Endothelial cell of umbilical vein (primary cell): Measurements from ENCODE around the gene RPS6KA5. TPM values are rescaled to one million over a fixed set of nuclear protein-coding genes. Genes with fewer than 3 reads are reported as not detected.

Source experiments
- BruUV-seq: library from RNA; stranded (reverse); fragments of 400-500 nt; replicated peaks from 2 replicates; lab custom pipeline; 2021; lab: Mats Ljungman, UMichigan
- CTCF ChIA-PET: fragments of 300-600, 350-600 bp; sonication (Branson Sonifier 250); formaldehyde crosslinking; loops from one replicate; lab custom pipeline; 2021; ENCODE audit warnings: antibody characterized with exemption, inconsistent platforms; lab: Charles Lee
- POLR2A ChIA-PET: fragments of 300-600, 350-600 bp; sonication (Branson Sonifier 250); formaldehyde crosslinking; loops from one replicate; lab custom pipeline; 2021; ENCODE audit warnings: antibody characterized with exemption, inconsistent platforms; lab: Charles Lee
- DNase-seq: peaks from one replicate; pipeline ENCODE4 v3.0.0-alpha.2; 2011; ENCODE audit warnings: low read depth, low spot score
- FAIRE-seq: peaks from 2 replicates; lab custom pipeline; 2011; peaks lifted over from hg19 to GRCh38; lab: Jason Lieb, UNC
- H2AFZ ChIP-seq: 2 replicates; pipeline ENCODE4 v1.6.0; 2012; ENCODE audit warnings: low read depth, low read length, control low read depth, inconsistent platforms
- H3K27ac ChIP-seq: 2 replicates; pipeline ENCODE4 v1.5.1; 2011; ENCODE audit warnings: low read depth, mild to moderate bottlenecking, control low read depth, low read length, moderate library complexity; ENCODE audit not compliant: insufficient read depth
- H3K27me3 ChIP-seq, 2 experiments: 2 replicates each; pipeline versions ENCODE4 v1.6.0 to v1.6.1; 2011; ENCODE audit warnings: low read length in 2 of 2, mixed read lengths in 1 of 2; ENCODE audit not compliant: control insufficient read depth in 2 of 2, insufficient read depth in 2 of 2
- H3K36me3 ChIP-seq, 2 experiments: 2 replicates in 1 of 2; 3 replicates in 1 of 2; pipeline ENCODE4 v1.5.1; 2011; ENCODE audit warnings: low read length in 2 of 2, mild to moderate bottlenecking in 1 of 2, moderate library complexity in 1 of 2; ENCODE audit not compliant: control insufficient read depth in 2 of 2, insufficient read depth in 2 of 2; ENCODE audit errors: extremely low read depth in 1 of 2
- H3K4me1 ChIP-seq: 3 replicates; pipeline ENCODE4 v1.5.1; 2011; ENCODE audit warnings: mild to moderate bottlenecking, low read length; ENCODE audit not compliant: control insufficient read depth, insufficient read depth; ENCODE audit errors: extremely low read depth
- H3K4me2 ChIP-seq: 2 replicates; pipeline ENCODE4 v1.6.1; 2011; ENCODE audit warnings: low read length, control low read depth, mixed read lengths; ENCODE audit not compliant: insufficient read depth
- H3K4me3 ChIP-seq, 3 experiments: fragments of 200-600 bp in 1 of 3; sonication (generic), shearing (Covaris generic) in 1 of 3; replicated peaks in 1 of 3; 2 replicates each; pipeline ENCODE4 v1.5.1; 2011 to 2016; ENCODE audit warnings: control low read depth in 3 of 3, low read length in 3 of 3, mild to moderate bottlenecking in 2 of 3, inconsistent platforms in 1 of 3, low read depth in 1 of 3, moderate library complexity in 1 of 3; ENCODE audit not compliant: insufficient read depth in 1 of 3
- H3K79me2 ChIP-seq: 2 replicates; pipeline ENCODE4 v1.6.0; 2012; ENCODE audit warnings: low read length, inconsistent platforms; ENCODE audit not compliant: control insufficient read depth, insufficient read depth
- H3K9ac ChIP-seq: replicated peaks from 2 replicates; pipeline ENCODE3; 2011; ENCODE audit warnings: low read length, control low read depth; ENCODE audit not compliant: insufficient read depth; ENCODE audit errors: extremely low read depth
- H3K9me1 ChIP-seq: replicated peaks from 3 replicates; pipeline ENCODE4 v1.6.0; 2011; ENCODE audit warnings: mild to moderate bottlenecking, low read length; ENCODE audit not compliant: control insufficient read depth, insufficient read depth; ENCODE audit errors: extremely low read depth
- H3K9me3 ChIP-seq: replicated peaks from 2 replicates; pipeline ENCODE4 v1.5.1; 2012; ENCODE audit warnings: low read length, inconsistent platforms; ENCODE audit not compliant: control insufficient read depth, insufficient read depth
- H4K20me1 ChIP-seq: replicated peaks from 2 replicates; pipeline ENCODE3; 2011; ENCODE audit warnings: mild to moderate bottlenecking, low read length; ENCODE audit not compliant: control insufficient read depth, insufficient read depth; ENCODE audit errors: extremely low read depth
- CTCF ChIP-seq, 2 donors: IDR thresholded peaks; 1 replicate in 1 of 2; 2 replicates in 1 of 2; pipeline ENCODE4 v1.5.1; 2011; ENCODE audit warnings: low read length in 2 of 2, mild to moderate bottlenecking in 2 of 2, moderate library complexity in 2 of 2, control low read depth in 1 of 2, inconsistent platforms in 1 of 2, low read depth in 1 of 2; ENCODE audit not compliant: insufficient read depth in 1 of 2; ENCODE audit errors: extremely low read depth in 1 of 2
- EZH2 ChIP-seq: IDR thresholded peaks from 2 replicates; pipeline ENCODE4 v1.6.1; 2012; ENCODE audit warnings: borderline replicate concordance, low read depth, mild to moderate bottlenecking, moderate library complexity, low read length, inconsistent platforms; ENCODE audit not compliant: severe bottlenecking
- FOS ChIP-seq: IDR thresholded peaks from 2 replicates; pipeline ENCODE4 v1.6.1; 2011; ENCODE audit warnings: mild to moderate bottlenecking, low read length, moderate library complexity, borderline replicate concordance; ENCODE audit not compliant: insufficient read depth
- GATA2 ChIP-seq: IDR thresholded peaks from 2 replicates; pipeline ENCODE4 v1.7.0; 2011; ENCODE audit warnings: low read depth, mild to moderate bottlenecking, moderate library complexity, mixed read lengths, low read length; ENCODE audit not compliant: insufficient read length, insufficient read depth
- JUN ChIP-seq: IDR thresholded peaks from 2 replicates; pipeline ENCODE4 v1.6.1; 2011; ENCODE audit warnings: borderline replicate concordance, low read depth; ENCODE audit not compliant: insufficient read length, insufficient read depth
- MAX ChIP-seq: IDR thresholded peaks from 2 replicates; pipeline ENCODE4 v1.6.1; 2011; ENCODE audit not compliant: insufficient read depth, insufficient read length
- MYC ChIP-seq: IDR thresholded peaks from one replicate; pipeline ENCODE4 v1.6.1; 2011; ENCODE audit warnings: mild to moderate bottlenecking, low read depth, low read length
- POLR2A ChIP-seq: IDR thresholded peaks from 2 replicates; pipeline ENCODE4 v1.6.1; 2012; ENCODE audit warnings: low read depth, mild to moderate bottlenecking, control low read depth, low read length
- POLR2AphosphoS5 ChIP-seq: IDR thresholded peaks from 2 replicates; pipeline ENCODE4 v1.6.1; 2012; ENCODE audit warnings: low read depth, mild to moderate bottlenecking, control low read depth, low read length, moderate library complexity; ENCODE audit not compliant: insufficient read depth
- dilution Hi-C: fragments of 300-500 bp; cut with MboI; formaldehyde crosslinking; loops from one replicate; pipeline ENCODE4 v1.15.0; 2019; ENCODE audit warnings: low sequenced_read_pairs; ENCODE audit not compliant: extremely low pct_ligation_motif_present
- intact Hi-C: fragments of 100-400 bp; cut with micrococcal nuclease; formaldehyde crosslinking; loops from one replicate; pipeline ENCODE4 v1.10.0; 2022
- polyA plus RNA-seq, 4 experiments: library from polyadenylated mRNA; depleted of rRNA in 3 of 4; stranded (reverse) in 3 of 4; unstranded in 1 of 4; fragments of >200 nt; gene quantifications; 2 replicates each; pipeline versions ENCODE4 v1.2.1 to v1.2.3, GENCODE V29; 2011 to 2012; ENCODE audit warnings: missing spikeins in 1 of 4
- total RNA-seq: library from RNA; stranded (reverse); gene quantifications from 2 replicates; pipeline ENCODE4 v1.2.3, GENCODE V29; 2021

The RPS6KA5 gene
- total and polyA plus RNA-seq, 2 donors (not counting 3 experiments of a cell fraction or from before 2014, with no cell fraction given), result 2.9 to 5.4 TPM

DNA sequence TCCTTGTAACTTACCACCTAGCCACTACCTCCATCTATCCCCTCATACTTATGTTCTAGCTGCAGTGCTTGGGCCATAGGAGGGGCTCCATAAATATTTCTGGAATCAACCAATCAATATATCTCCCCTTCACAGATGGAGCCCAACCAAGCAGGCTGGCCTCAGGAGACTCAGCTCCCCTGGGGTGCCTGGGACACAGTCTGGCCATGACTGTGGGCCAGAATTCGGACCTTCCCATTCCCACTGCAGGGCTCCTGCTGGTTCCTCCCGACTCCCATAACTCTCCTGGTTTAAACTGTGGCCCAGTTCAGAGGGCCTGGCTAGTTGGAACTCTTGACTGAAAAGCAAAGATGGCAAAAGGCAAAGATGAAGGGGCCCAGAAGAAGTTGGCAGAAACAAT is 257.2 kb downstream of the RPS6KA5 start:
- FAIRE-seq (no peak), DNase-seq (no peak)
- no peaks in the 10 kb centered on the region for H3K9me1 ChIP-seq
- H3K36me3 ChIP-seq, result no peaks in the 10 kb centered on the region
- no peak overlapping the region for H3K4me3 ChIP-seq
- peaks cover 58% of the 10 kb centered on the region for H3K79me2 ChIP-seq
- no peaks in the 10 kb centered on the region for H3K27me3 ChIP-seq
- no peak for TF ChIP-seq JUN
- TF ChIP-seq FOS, result no peak
- no peak for TF ChIP-seq GATA2
- TF ChIP-seq POLR2AphosphoS5, result no peak
- no peak for TF ChIP-seq MAX
- no peak for TF ChIP-seq MYC
- no peak for TF ChIP-seq EZH2
- TF ChIP-seq POLR2A, result no peak
- TF ChIP-seq CTCF (IDR thresholded peaks at IDR 0.05; ENCODE audit: extremely low read depth in 1 of 2, insufficient read depth in 1 of 2, low read depth in 1 of 2, low read length in 2 of 2), result no peak
- no peaks in the 10 kb centered on the region for H4K20me1 ChIP-seq
- peaks cover 47% of the 10 kb centered on the region for H3K4me1 ChIP-seq
- H3K9me3 ChIP-seq, result no peaks in the 10 kb centered on the region
- ChIA-PET CTCF (interaction anchor here (1.4 to 2.7 kb wide), 6 partner anchors 8 to 48 kb away, joined by 4 to 17 read pairs (median 10); partner anchors contain the start of gene TTC7B), POLR2A (interaction anchor here (0.9 kb wide), 1 partner anchor 60 kb away, joined by 3 read pairs; no protein-coding TSS in a partner anchor)
- peak overlapping the region; percentile 96 for H3K27ac ChIP-seq
- H2AFZ ChIP-seq, result no peak overlapping the region
- intact Hi-C loops, result loop anchor here (1.0 to 5.0 kb wide), 5 partner anchors 8 to 406 kb away; partner anchors contain the start of gene CALM1
- BruUV-seq, result TSS peak; percentile 79
- H3K4me2 ChIP-seq, result peak overlapping the region; percentile 37
- peak overlapping the region; percentile 57 for H3K9ac ChIP-seq
- dilution Hi-C loops, result no loop called here
